Astrocyte of the spinal cord (primary cell): ENCODE measurements around the gene RNF215.

Experiments
- DNase-seq: peaks from one replicate; pipeline ENCODE4 v3.0.0; 2011; ENCODE audit warnings: low read depth, low spot score
- H3K4me3 ChIP-seq: 2 replicates; pipeline ENCODE4 v1.5.1; 2011; ENCODE audit warnings: low read depth, mild to moderate bottlenecking, low read length, moderate library complexity
- CTCF ChIP-seq: IDR thresholded peaks from 2 replicates; pipeline ENCODE4 v1.5.1; 2012; ENCODE audit warnings: low read depth, mild to moderate bottlenecking, low read length, inconsistent platforms
- in situ Hi-C: cut with HindIII; loops from 2 replicates; pipeline ENCODE4 v1.10.0; 2017; ENCODE audit warnings: low sequenced_read_pairs

Gene RNF215

GRCh38 chr22:30422481-30423300, 35.5 kb upstream of the RNF215 start:
- in situ Hi-C loops: no loop called here
- H3K4me3 ChIP-seq: peak overlapping the region; percentile 41
- DNase-seq: peak; percentile 97
- TF ChIP-seq CTCF: no peak

DNA sequence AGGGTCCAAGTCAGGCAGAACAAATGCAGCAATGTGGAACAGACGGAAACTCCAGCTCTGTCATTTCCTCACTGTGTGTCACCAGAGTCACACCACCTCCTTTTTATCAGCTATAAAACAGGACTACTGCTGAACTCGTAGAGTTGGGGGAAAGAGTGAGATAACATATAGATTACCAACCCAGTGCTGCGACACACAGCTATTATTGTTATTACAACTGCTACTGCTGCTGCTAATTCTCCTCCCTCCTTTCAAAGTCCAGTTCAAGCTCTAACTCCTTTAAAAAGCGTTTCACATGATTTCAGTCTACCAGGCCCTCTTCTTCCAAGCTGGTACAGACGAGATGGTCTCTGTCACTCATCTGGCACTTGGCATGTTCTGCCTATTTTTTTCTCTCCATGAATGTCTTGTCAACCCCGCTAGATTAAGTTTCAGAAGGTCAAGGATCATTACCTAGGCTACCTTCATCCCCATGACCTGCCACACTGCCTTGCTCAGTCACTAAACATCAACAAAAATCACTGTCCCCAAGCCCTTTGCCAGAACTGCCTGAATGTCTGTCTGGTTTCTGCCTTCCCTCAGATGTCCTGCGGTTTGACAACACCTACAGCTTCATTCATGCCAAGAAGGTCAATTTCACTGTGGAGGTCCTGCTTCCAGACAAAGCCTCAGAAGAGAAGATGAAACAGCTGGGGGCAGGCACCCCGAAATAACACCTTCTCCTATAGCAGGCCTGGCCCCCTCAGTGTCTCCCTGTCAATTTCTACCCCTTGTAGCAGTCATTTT, 34.7 kb upstream of the RNF215 start:
- in situ Hi-C loops: no loop called here
- TF ChIP-seq CTCF: no peak
- no peak for DNase-seq
- H3K4me3 ChIP-seq: no peak overlapping the region

- H3K4me3 ChIP-seq: no peak overlapping the region
- in situ Hi-C loops: no loop called here
- TF ChIP-seq CTCF: no peak
- peak; percentile 89 for DNase-seq
Measured at GRCh38 chr22:30420347-30421125, 33.3 kb upstream of the RNF215 start.

- TF ChIP-seq CTCF: no peak
- in situ Hi-C loops: no loop called here
- DNase-seq: no peak
- H3K4me3 ChIP-seq: no peak overlapping the region
Measured at GRCh38 chr22:30416837-30417236, 29.6 kb upstream of the RNF215 start.

GRCh38 chr22:30416403-30416802, 29.2 kb upstream of the RNF215 start:
- no peak for TF ChIP-seq CTCF
- H3K4me3 ChIP-seq: no peak overlapping the region
- peak; percentile 21 for DNase-seq
- in situ Hi-C loops: no loop called here

GRCh38 chr22:30414525-30415047, 27.4 kb upstream of the RNF215 start:
- in situ Hi-C loops: no loop called here
- no peak for DNase-seq
- H3K4me3 ChIP-seq: no peak overlapping the region
- TF ChIP-seq CTCF: no peak
